ENCODE measurements around the gene SPNS1. TPM values are rescaled to one million over a fixed set of nuclear protein-coding genes. Genes with fewer than 3 reads are reported as not detected.

The SPNS1 gene
- total RNA-seq, 1 experiment from 2014 or later = 61.3 TPM

- TF ChIP-seq, protein P1, sequence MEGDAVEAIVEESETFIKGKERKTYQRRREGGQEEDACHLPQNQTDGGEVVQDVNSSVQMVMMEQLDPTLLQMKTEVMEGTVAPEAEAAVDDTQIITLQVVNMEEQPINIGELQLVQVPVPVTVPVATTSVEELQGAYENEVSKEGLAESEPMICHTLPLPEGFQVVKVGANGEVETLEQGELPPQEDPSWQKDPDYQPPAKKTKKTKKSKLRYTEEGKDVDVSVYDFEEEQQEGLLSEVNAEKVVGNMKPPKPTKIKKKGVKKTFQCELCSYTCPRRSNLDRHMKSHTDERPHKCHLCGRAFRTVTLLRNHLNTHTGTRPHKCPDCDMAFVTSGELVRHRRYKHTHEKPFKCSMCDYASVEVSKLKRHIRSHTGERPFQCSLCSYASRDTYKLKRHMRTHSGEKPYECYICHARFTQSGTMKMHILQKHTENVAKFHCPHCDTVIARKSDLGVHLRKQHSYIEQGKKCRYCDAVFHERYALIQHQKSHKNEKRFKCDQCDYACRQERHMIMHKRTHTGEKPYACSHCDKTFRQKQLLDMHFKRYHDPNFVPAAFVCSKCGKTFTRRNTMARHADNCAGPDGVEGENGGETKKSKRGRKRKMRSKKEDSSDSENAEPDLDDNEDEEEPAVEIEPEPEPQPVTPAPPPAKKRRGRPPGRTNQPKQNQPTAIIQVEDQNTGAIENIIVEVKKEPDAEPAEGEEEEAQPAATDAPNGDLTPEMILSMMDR (IDR thresholded peaks at IDR 0.05; ENCODE audit: insufficient read depth in 1 of 2, low read depth in 1 of 2, low read length in 1 of 2, severe bottlenecking in 1 of 2, unreplicated experiment in 1 of 2) = no peak
- Mint-ChIP-seq H3K27ac (ENCODE audit: unreplicated experiment) (no peak overlapping the region), H3K4me3 (ENCODE audit: unreplicated experiment) (no peak overlapping the region), H3K4me1 (ENCODE audit: low read depth, unreplicated experiment) (no peaks in the 10 kb centered on the region), H3K27me3 (ENCODE audit: insufficient read depth, unreplicated experiment) (peaks cover 4% of the 10 kb centered on the region), H3K36me3 (ENCODE audit: insufficient read depth, unreplicated experiment) (no peaks in the 10 kb centered on the region), H3K9me3 (ENCODE audit: unreplicated experiment) (no peaks in the 10 kb centered on the region)
- ChIA-PET CTCF (no interaction called here), POLR2A (no interaction called here)
- Histone ChIP-seq H3K27me3 (replicated peaks; ENCODE audit: control insufficient read depth, insufficient read depth, low read length) (no peaks in the 10 kb centered on the region), H3K9me3 (no peaks in the 10 kb centered on the region), H3K4me1 (no peaks in the 10 kb centered on the region), H3K4me3 (ENCODE audit: low read depth, low read length) (no peak overlapping the region), H3K36me3 (ENCODE audit: control insufficient read depth, insufficient read depth, low read length) (no peaks in the 10 kb centered on the region)
- intact Hi-C loops (cut with micrococcal nuclease; ENCODE audit: unreplicated experiment) = no loop called here
- no TSS peak for BruUV-seq (replicated peaks)
- no peak for DNase-seq
These were observed 37.3 kb downstream of the SPNS1 start for GRCh38 chr16:29011851-29012250.

DNA sequence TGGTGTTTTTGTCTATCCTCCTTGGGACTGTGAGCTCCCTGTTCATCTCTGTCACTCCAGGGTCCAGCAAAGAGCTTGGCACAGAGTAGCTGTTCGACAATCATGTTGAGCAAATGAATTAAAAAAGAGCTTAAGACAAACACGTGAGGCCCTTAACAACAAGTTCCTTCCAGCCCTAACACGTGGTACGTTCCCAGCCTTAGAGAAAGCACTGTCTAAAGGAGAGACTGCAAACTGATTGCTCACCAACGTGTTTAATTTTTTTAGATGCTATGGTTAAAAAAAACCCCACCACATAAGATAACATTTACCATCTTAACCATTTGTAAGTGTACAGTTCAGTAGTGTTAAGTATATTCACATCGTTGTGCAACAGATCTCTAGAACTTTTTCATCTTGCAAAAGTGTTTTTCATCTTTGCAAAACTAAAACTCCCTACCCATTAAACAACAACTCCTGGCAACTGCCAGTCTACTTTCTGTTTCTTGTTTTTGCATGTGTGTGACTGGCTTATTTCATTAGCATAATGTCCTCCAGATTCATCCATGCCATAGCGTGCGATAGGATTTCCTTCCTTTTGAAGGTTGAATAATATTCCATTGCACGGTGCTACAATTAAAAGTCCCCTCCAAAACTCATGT, 38.5 kb downstream of the SPNS1 start:
- H3K36me3 Mint-ChIP-seq (ENCODE audit: insufficient read depth, unreplicated experiment) = no peaks in the 10 kb centered on the region
- TF ChIP-seq, protein P1 (IDR thresholded peaks at IDR 0.05; ENCODE audit: insufficient read depth in 1 of 2, low read depth in 1 of 2, low read length in 1 of 2, severe bottlenecking in 1 of 2, unreplicated experiment in 1 of 2) = no peak
- Histone ChIP-seq H3K36me3 (ENCODE audit: control insufficient read depth, insufficient read depth, low read length) (no peaks in the 10 kb centered on the region), H3K4me1 (no peaks in the 10 kb centered on the region), H3K4me3 (ENCODE audit: low read depth, low read length) (no peak overlapping the region), H3K9me3 (no peaks in the 10 kb centered on the region), H3K27me3 (replicated peaks; ENCODE audit: control insufficient read depth, insufficient read depth, low read length) (no peaks in the 10 kb centered on the region)
- no TSS peak for BruUV-seq (replicated peaks)
- H3K27me3 Mint-ChIP-seq (ENCODE audit: insufficient read depth, unreplicated experiment) = peaks cover 4% of the 10 kb centered on the region
- H3K27ac Mint-ChIP-seq (ENCODE audit: unreplicated experiment) = no peak overlapping the region
- H3K4me3 Mint-ChIP-seq (ENCODE audit: unreplicated experiment) = no peak overlapping the region
- no peaks in the 10 kb centered on the region for H3K4me1 Mint-ChIP-seq (ENCODE audit: low read depth, unreplicated experiment)
- intact Hi-C loops (cut with micrococcal nuclease; ENCODE audit: unreplicated experiment) = no loop called here
- no peak for DNase-seq
- ChIA-PET CTCF (no interaction called here), POLR2A (no interaction called here)
- H3K9me3 Mint-ChIP-seq (ENCODE audit: unreplicated experiment) = no peaks in the 10 kb centered on the region

DNA sequence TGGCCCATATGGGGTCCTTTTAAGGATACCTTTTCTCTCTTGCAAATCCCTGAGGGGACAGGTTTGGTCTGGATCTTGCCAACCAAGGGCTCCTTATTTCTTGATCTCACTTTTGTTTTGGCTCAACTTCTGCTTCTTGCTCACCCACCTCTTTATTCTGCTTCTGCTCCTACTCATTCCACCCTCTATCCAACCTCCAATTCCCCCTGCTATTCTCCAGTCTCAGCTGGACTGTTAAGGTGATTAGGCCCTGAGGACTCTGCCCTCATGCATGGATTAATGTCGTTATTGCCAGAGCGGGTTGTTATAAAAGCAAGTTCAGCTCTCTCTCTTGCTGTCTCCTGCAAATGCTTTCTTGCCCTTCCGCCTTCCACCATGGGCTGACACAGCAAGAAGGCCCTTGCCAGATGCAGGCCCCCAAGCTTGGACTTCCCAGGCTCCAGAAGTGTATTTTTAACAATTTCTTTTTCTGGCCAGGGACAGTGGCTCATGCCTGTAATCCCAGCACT, 40.0 kb downstream of the SPNS1 start:
- H3K27me3 ChIP-seq (replicated peaks; ENCODE audit: control insufficient read depth, insufficient read depth, low read length) = no peaks in the 10 kb centered on the region
- no TSS peak for BruUV-seq (replicated peaks)
- no peaks in the 10 kb centered on the region for H3K9me3 Mint-ChIP-seq (ENCODE audit: unreplicated experiment)
- H3K27ac Mint-ChIP-seq (ENCODE audit: unreplicated experiment) = no peak overlapping the region
- H3K4me3 Mint-ChIP-seq (ENCODE audit: unreplicated experiment) = no peak overlapping the region
- H3K4me1 ChIP-seq = no peaks in the 10 kb centered on the region
- H3K36me3 ChIP-seq (ENCODE audit: control insufficient read depth, insufficient read depth, low read length) = no peaks in the 10 kb centered on the region
- TF ChIP-seq, protein P1 (IDR thresholded peaks at IDR 0.05; ENCODE audit: insufficient read depth in 1 of 2, low read depth in 1 of 2, low read length in 1 of 2, severe bottlenecking in 1 of 2, unreplicated experiment in 1 of 2) = no peak
- H3K27me3 Mint-ChIP-seq (ENCODE audit: insufficient read depth, unreplicated experiment) = no peaks in the 10 kb centered on the region
- ChIA-PET CTCF (no interaction called here), POLR2A (no interaction called here)
- H3K4me3 ChIP-seq (ENCODE audit: low read depth, low read length) = no peak overlapping the region
- intact Hi-C loops (cut with micrococcal nuclease; ENCODE audit: unreplicated experiment) = no loop called here
- no peaks in the 10 kb centered on the region for H3K36me3 Mint-ChIP-seq (ENCODE audit: insufficient read depth, unreplicated experiment)
- no peak for DNase-seq
- no peaks in the 10 kb centered on the region for H3K4me1 Mint-ChIP-seq (ENCODE audit: low read depth, unreplicated experiment)
- no peaks in the 10 kb centered on the region for H3K9me3 ChIP-seq

Measured in Caco-2 (cell line).